K562 (cell line): Measurements from ENCODE around the gene PLEKHA1. TPM values are rescaled to one million over a fixed set of nuclear protein-coding genes. Genes with fewer than 3 reads are reported as not detected.

Experiments
- ATAC-seq: fragments of 200-7000 bp; cut with Tn5 transposase; 3 replicates; pipeline ENCODE4 v1.9.1; 2020; ENCODE audit warnings: moderate library complexity
- BruUV-seq: library from RNA; stranded (reverse); fragments of 400-500 nt; replicated peaks from 2 replicates; lab custom pipeline; 2021; lab: Mats Ljungman, UMichigan
- CTCF ChIA-PET: fragments of 300-600 bp; formaldehyde crosslinking; extraction: SDS; loops from one replicate; lab custom pipeline; 2021; ENCODE audit warnings: low intra/inter-chr PET ratio; lab: Yijun Ruan, JAX
- POLR2A ChIA-PET: fragments of 300-600, 350-650 bp; sonication (Branson Sonifier 250); formaldehyde crosslinking; extraction: SDS; loops from one replicate; lab custom pipeline; 2021; ENCODE audit warnings: antibody characterized with exemption, inconsistent platforms; lab: Yijun Ruan, JAX
- DNase-seq, 4 experiments: peaks; one replicate each; pipeline versions ENCODE4 v3.0.0 to v3.0.0-alpha.2; 2011 to 2018; ENCODE audit warnings: low spot score in 3 of 4, mixed read lengths in 3 of 4; ENCODE audit errors: extremely low read depth in 1 of 4
- FAIRE-seq: peaks from 2 replicates; lab custom pipeline; 2011; peaks lifted over from hg19 to GRCh38; lab: Jason Lieb, UNC
- H2AFZ ChIP-seq: 2 replicates; pipeline ENCODE4 v1.6.0; 2011; ENCODE audit warnings: low read depth, low read length, control low read depth, inconsistent platforms
- H3K27ac ChIP-seq: fragments of 200-600 bp; 3 replicates; pipeline ENCODE4 v1.8.0; 2011; ENCODE audit warnings: low read depth, mild to moderate bottlenecking, control low read depth, inconsistent platforms, low read length, moderate library complexity, mixed read lengths; ENCODE audit errors: extremely low read depth
- H3K27me3 ChIP-seq, 2 experiments: fragments of 300-600 bp in 1 of 2; 2 replicates in 1 of 2; 3 replicates in 1 of 2; pipeline versions ENCODE4 v1.6.0 to v1.8.0; 2011; ENCODE audit warnings: inconsistent platforms in 2 of 2, low read length in 2 of 2, mild to moderate bottlenecking in 1 of 2, mixed read lengths in 1 of 2, moderate library complexity in 1 of 2; ENCODE audit not compliant: control insufficient read depth in 2 of 2, insufficient read depth in 2 of 2
- H3K36me3 ChIP-seq: fragments of 300-600 bp; 3 replicates; pipeline ENCODE4 v1.8.0; 2011; ENCODE audit warnings: mild to moderate bottlenecking, low read length, inconsistent platforms; ENCODE audit not compliant: control insufficient read depth, insufficient read depth
- H3K4me1 ChIP-seq, 2 experiments: fragments of 200-600 bp in 1 of 2; replicated peaks in 1 of 2; 2 replicates in 1 of 2; 3 replicates in 1 of 2; pipeline versions ENCODE4 v1.5.1 to v1.8.0; 2011; ENCODE audit warnings: inconsistent platforms in 2 of 2, low read length in 2 of 2, mild to moderate bottlenecking in 1 of 2, mixed read lengths in 1 of 2, moderate library complexity in 1 of 2; ENCODE audit not compliant: control insufficient read depth in 2 of 2, insufficient read depth in 2 of 2
- H3K4me2 ChIP-seq: 2 replicates; pipeline ENCODE4 v1.6.1; 2011; ENCODE audit warnings: low read length, control low read depth, inconsistent platforms, mixed read lengths; ENCODE audit not compliant: insufficient read depth
- H3K4me3 ChIP-seq: fragments of 200-600 bp; sonication (generic), shearing (Covaris generic); 2 replicates; pipeline ENCODE4 v1.5.1; 2016; ENCODE audit warnings: control low read depth, inconsistent platforms
- H3K79me2 ChIP-seq: fragments of 200-600 bp; 3 replicates; pipeline ENCODE4 v1.8.0; 2011; ENCODE audit warnings: low read length, inconsistent platforms; ENCODE audit not compliant: control insufficient read depth, insufficient read depth
- H3K9ac ChIP-seq, 2 experiments: 2 replicates each; pipeline versions ENCODE4 v1.6.0 to v1.6.1; 2011; ENCODE audit warnings: low read depth in 2 of 2, low read length in 2 of 2, control low read depth in 1 of 2, inconsistent platforms in 1 of 2, mild to moderate bottlenecking in 1 of 2, mixed read lengths in 1 of 2; ENCODE audit not compliant: insufficient read depth in 1 of 2
- H3K9me1 ChIP-seq: one replicate; pipeline ENCODE4 v1.6.0; 2011; ENCODE audit warnings: inconsistent platforms, mild to moderate bottlenecking, low read length, moderate library complexity; ENCODE audit not compliant: control insufficient read depth, insufficient read depth
- H3K9me3 ChIP-seq: replicated peaks from 2 replicates; pipeline ENCODE4 v1.5.1; 2011; ENCODE audit warnings: low read depth, low read length, inconsistent platforms; ENCODE audit not compliant: control insufficient read depth, insufficient read depth
- H4K20me1 ChIP-seq: replicated peaks from 2 replicates; pipeline ENCODE4 v1.6.1; 2011; ENCODE audit warnings: low read length, inconsistent platforms, mixed read lengths; ENCODE audit not compliant: control insufficient read depth, insufficient read depth
- ATF7 ChIP-seq: fragments of 450-650 bp; IDR thresholded peaks from 2 replicates; pipeline ENCODE4 v1.7.1; 2014; ENCODE audit warnings: mild to moderate bottlenecking, moderate library complexity
- CTCF ChIP-seq, 3 experiments: IDR thresholded peaks in 2 of 3; conservative IDR thresholded peaks in 1 of 3; 2 replicates each; pipeline ENCODE4 v1.5.1; 2011 to 2012; ENCODE audit warnings: low read length in 3 of 3, mild to moderate bottlenecking in 3 of 3, control low read depth in 2 of 3, improper control_type of control experiment in 1 of 3, inconsistent platforms in 1 of 3, low read depth in 1 of 3, mixed read lengths in 1 of 3, moderate library complexity in 1 of 3; ENCODE audit not compliant: insufficient read depth in 2 of 3
- DEAF1 ChIP-seq: fragments of 450-650 bp; formaldehyde crosslinking; IDR thresholded peaks from 2 replicates; pipeline ENCODE4 v1.4.0; 2020; ENCODE audit warnings: mild to moderate bottlenecking, moderate library complexity
- DNMT1 ChIP-seq: fragments of 450-650 bp; IDR thresholded peaks from 2 replicates; pipeline ENCODE4 v1.6.1; 2016; ENCODE audit warnings: antibody characterized with exemption, mild to moderate bottlenecking
- FOXA3 ChIP-seq, 2 experiments: fragments of 450-650 bp in 1 of 2; sonication (generic) in 1 of 2; formaldehyde crosslinking; IDR thresholded peaks in 1 of 2; conservative IDR thresholded peaks in 1 of 2; 2 replicates each; pipeline versions ENCODE4 v1.4.0 to v1.8.0; 2020 to 2022; ENCODE audit warnings: mild to moderate bottlenecking in 2 of 2, missing genetic modification reagents in 1 of 2
- HBP1 ChIP-seq: fragments of 450-650 bp; formaldehyde crosslinking; IDR thresholded peaks from 2 replicates; pipeline ENCODE4 v1.4.0; 2022; ENCODE audit warnings: missing genetic modification characterization
- IRF2 ChIP-seq: sonication (generic); formaldehyde crosslinking; IDR thresholded peaks from 2 replicates; pipeline ENCODE4 v1.8.1; 2022; ENCODE audit warnings: mild to moderate bottlenecking, missing genetic modification reagents
- MBD2 ChIP-seq: sonication (generic); IDR thresholded peaks from 2 replicates; pipeline ENCODE4 v1.6.1; 2016; ENCODE audit warnings: low read depth, borderline replicate concordance
- MCM2 ChIP-seq: fragments of 450-650 bp; IDR thresholded peaks from 2 replicates; pipeline ENCODE4 v1.6.1; 2017; ENCODE audit warnings: low read depth, mild to moderate bottlenecking
- MCM7 ChIP-seq, 2 experiments: fragments of 450-650 bp; IDR thresholded peaks; 2 replicates each; pipeline ENCODE4 v1.6.1; 2016 to 2018
- RBM14 ChIP-seq: fragments of 200-400 bp; formaldehyde crosslinking; IDR thresholded peaks from 2 replicates; pipeline ENCODE4 v1.6.1; 2018; ENCODE audit warnings: low read depth, mild to moderate bottlenecking, low read length, moderate library complexity, borderline replicate concordance; ENCODE audit not compliant: insufficient read depth
- RNF2 ChIP-seq: sonication (generic); IDR thresholded peaks from 2 replicates; pipeline ENCODE4 v1.6.1; 2016
- SIN3B ChIP-seq: fragments of 450-650 bp; IDR thresholded peaks from 2 replicates; pipeline ENCODE4 v1.6.1; 2017; ENCODE audit warnings: low read depth, mild to moderate bottlenecking, moderate library complexity
- SMARCB1 ChIP-seq: IDR thresholded peaks from 2 replicates; pipeline ENCODE4 v1.6.1; 2011; ENCODE audit warnings: improper control_type of control experiment, low read depth; ENCODE audit not compliant: insufficient read length
- SREBF2 ChIP-seq: sonication (generic); formaldehyde crosslinking; IDR thresholded peaks from 2 replicates; pipeline ENCODE4 v1.4.0; 2020; ENCODE audit warnings: mild to moderate bottlenecking, missing genetic modification reagents
- STAT5B ChIP-seq: fragments of 250-450 bp; sonication (Bioruptor Pico); IDR thresholded peaks from 2 replicates; pipeline ENCODE4 v1.8.0; 2021; ENCODE audit warnings: mild to moderate bottlenecking, inconsistent platforms
- XRCC5 ChIP-seq: fragments of 200-400 bp; formaldehyde crosslinking; IDR thresholded peaks from 2 replicates; pipeline ENCODE4 v1.6.1; 2017; ENCODE audit warnings: low read depth, mild to moderate bottlenecking, low read length
- ZBTB8A ChIP-seq: fragments of 450-650 bp; IDR thresholded peaks from 2 replicates; pipeline ENCODE4 v1.6.1; 2018; ENCODE audit warnings: mild to moderate bottlenecking, moderate library complexity; ENCODE audit not compliant: partially characterized antibody
- ZKSCAN1 ChIP-seq: fragments of 150-350 bp; IDR thresholded peaks from 2 replicates; pipeline ENCODE4 v1.6.1; 2016; ENCODE audit warnings: low read depth, low read length
- ZNF174 ChIP-seq: fragments of 250-450 bp; sonication (Bioruptor Pico); IDR thresholded peaks from 2 replicates; pipeline ENCODE4 v1.4.0; 2020; ENCODE audit warnings: mild to moderate bottlenecking
- WGBS: fragments of 100-300 bp; shearing (Covaris generic); methylation state at CpG from one replicate; pipeline ENCODE4 v1.1.6; 2016; ENCODE audit warnings: low coverage, mixed read lengths; ENCODE audit not compliant: insufficient coverage; ENCODE audit errors: missing lambda C conversion rate; 5-methylcytosine and 5-hydroxymethylcytosine counted together
- in situ Hi-C: fragments of 300-500 bp; cut with MboI; formaldehyde crosslinking; loops from 4 replicates; pipeline ENCODE4 v1.15.0; 2018; ENCODE audit warnings: inconsistent platforms, mixed read lengths
- intact Hi-C: fragments of 100-400 bp; cut with micrococcal nuclease; formaldehyde crosslinking; loops from 2 replicates; pipeline ENCODE4 v1.14.2; 2022
- polyA plus RNA-seq, 8 experiments: library from polyadenylated mRNA; depleted of rRNA in 4 of 8; stranded (reverse) in 5 of 8; unstranded in 3 of 8; fragments of >200 nt; fragmentation: Nextera tagmentation in 2 of 8; fragmentation: Illumina TruSeq in 1 of 8; extraction: Ambion mirVana in 2 of 8; extraction: Trizol in 1 of 8; gene quantifications; 2 replicates each; pipeline versions ENCODE4 v1.2.1 to v1.2.3, GENCODE V29; 2011 to 2014; ENCODE audit warnings: inconsistent platforms in 1 of 8, missing spikeins in 1 of 8
- total RNA-seq, 7 experiments: library from RNA; depleted of rRNA in 6 of 7; stranded (reverse); fragments of >200 nt in 6 of 7; fragmentation: Illumina TruSeq in 2 of 7; extraction: Trizol in 2 of 7; gene quantifications; 2 replicates each; pipeline versions ENCODE4 v1.2.1 to v1.2.3, GENCODE V29; 2011 to 2021; ENCODE audit warnings: low replicate concordance in 1 of 7

The PLEKHA1 gene
- total and polyA plus RNA-seq, 9 of the 15 experiments (the other 6 are each of a cell fraction or from before 2014, with no cell fraction given), result 0.05 to 4.7 (median 1.0) TPM

- H4K20me1 ChIP-seq, result no peaks in the 10 kb centered on the region; the same call in 1 of the 2 replicates
- H2AFZ ChIP-seq, result no peak overlapping the region
- ATAC-seq, result no peak
- in situ Hi-C loops (no loop called here), intact Hi-C loops (loop anchor here (2.0 to 10.0 kb wide), 2 partner anchors 91 to 221 kb away; partner anchors contain the start of gene DMBT1)
- no peaks in the 10 kb centered on the region for H3K36me3 ChIP-seq
- peaks cover 0 to 9% of the 10 kb centered on the region in 2 experiments; a peak in 4 of 5 replicates for H3K27me3 ChIP-seq
- H3K27ac ChIP-seq, result no peak overlapping the region
- no peaks in the 10 kb centered on the region for H3K9me1 ChIP-seq
- no peak overlapping the region for H3K4me2 ChIP-seq
- H3K9ac ChIP-seq, result no peak overlapping the region
- ChIA-PET CTCF (no interaction called here), POLR2A (no interaction called here)
- BruUV-seq, result no TSS peak
- no peak overlapping the region for H3K4me3 ChIP-seq
- no peak for DNase-seq
- WGBS, result 11% methylated on average over 6 of the region's 8 CpGs
- H3K9me3 ChIP-seq, result no peaks in the 10 kb centered on the region
- no peaks in the 10 kb centered on the region for H3K4me1 ChIP-seq
- H3K79me2 ChIP-seq, result no peaks in the 10 kb centered on the region
- FAIRE-seq, result no peak
- no peak for TF ChIP-seq MBD2
- TF ChIP-seq CTCF (IDR thresholded peaks at IDR 0.05 in 2 of 3, conservative IDR thresholded peaks at IDR 0.05 in 1 of 3; ENCODE audit: insufficient read depth in 2 of 3, low read depth in 1 of 3, low read length in 3 of 3), result no peak
- TF ChIP-seq RNF2, result no peak
- no peak for TF ChIP-seq SREBF2 (CRISPR knock-in tag)
- no peak for TF ChIP-seq ZNF174
- no peak for TF ChIP-seq STAT5B (CRISPR knock-in tag)
- no peak for TF ChIP-seq ZKSCAN1
- TF ChIP-seq SMARCB1, result no peak
- TF ChIP-seq DEAF1 (CRISPR knock-in tag), result no peak
- no peak for TF ChIP-seq ZBTB8A
- no peak for TF ChIP-seq RBM14
- no peak for TF ChIP-seq FOXA3 (CRISPR knock-in tag; conservative IDR thresholded peaks at IDR 0.05 in 1 of 2, IDR thresholded peaks at IDR 0.05 in 1 of 2)
- no peak for TF ChIP-seq IRF2 (CRISPR knock-in tag)
- no peak for TF ChIP-seq MCM2
- TF ChIP-seq MCM7 (IDR thresholded peaks at IDR 0.05), result no peak
- TF ChIP-seq ATF7, result no peak
- TF ChIP-seq HBP1, result no peak
- no peak for TF ChIP-seq SIN3B
- TF ChIP-seq DNMT1, result no peak
- TF ChIP-seq XRCC5, result no peak
These were observed 30.6 kb upstream of the PLEKHA1 start for GRCh38 chr10:122343936-122344335.
